Endothelial cell of umbilical vein (primary cell): ENCODE data around the gene PDSS2. TPM values are rescaled to one million over a fixed set of nuclear protein-coding genes. Genes with fewer than 3 reads are reported as not detected.
"Not testable (repeated sequence)": the region's sequence is repeated elsewhere in the genome, so short reads cannot be mapped to it uniquely, and the experiment has no call there.

Experiments
- BruUV-seq: library from RNA; stranded (reverse); fragments of 400-500 nt; replicated peaks from 2 replicates; lab custom pipeline; 2021; lab: Mats Ljungman, UMichigan
- CTCF ChIA-PET: fragments of 300-600, 350-600 bp; sonication (Branson Sonifier 250); formaldehyde crosslinking; loops from one replicate; lab custom pipeline; 2021; ENCODE audit warnings: antibody characterized with exemption, inconsistent platforms; lab: Charles Lee
- POLR2A ChIA-PET: fragments of 300-600, 350-600 bp; sonication (Branson Sonifier 250); formaldehyde crosslinking; loops from one replicate; lab custom pipeline; 2021; ENCODE audit warnings: antibody characterized with exemption, inconsistent platforms; lab: Charles Lee
- DNase-seq: peaks from one replicate; pipeline ENCODE4 v3.0.0-alpha.2; 2011; ENCODE audit warnings: low read depth, low spot score
- FAIRE-seq: peaks from 2 replicates; lab custom pipeline; 2011; peaks lifted over from hg19 to GRCh38; lab: Jason Lieb, UNC
- H2AFZ ChIP-seq: 2 replicates; pipeline ENCODE4 v1.6.0; 2012; ENCODE audit warnings: low read depth, low read length, control low read depth, inconsistent platforms
- H3K27ac ChIP-seq: 2 replicates; pipeline ENCODE4 v1.5.1; 2011; ENCODE audit warnings: low read depth, mild to moderate bottlenecking, control low read depth, low read length, moderate library complexity; ENCODE audit not compliant: insufficient read depth
- H3K27me3 ChIP-seq, 2 experiments: 2 replicates each; pipeline versions ENCODE4 v1.6.0 to v1.6.1; 2011; ENCODE audit warnings: low read length in 2 of 2, mixed read lengths in 1 of 2; ENCODE audit not compliant: control insufficient read depth in 2 of 2, insufficient read depth in 2 of 2
- H3K36me3 ChIP-seq, 2 experiments: 2 replicates in 1 of 2; 3 replicates in 1 of 2; pipeline ENCODE4 v1.5.1; 2011; ENCODE audit warnings: low read length in 2 of 2, mild to moderate bottlenecking in 1 of 2, moderate library complexity in 1 of 2; ENCODE audit not compliant: control insufficient read depth in 2 of 2, insufficient read depth in 2 of 2; ENCODE audit errors: extremely low read depth in 1 of 2
- H3K4me1 ChIP-seq: 3 replicates; pipeline ENCODE4 v1.5.1; 2011; ENCODE audit warnings: mild to moderate bottlenecking, low read length; ENCODE audit not compliant: control insufficient read depth, insufficient read depth; ENCODE audit errors: extremely low read depth
- H3K4me2 ChIP-seq: 2 replicates; pipeline ENCODE4 v1.6.1; 2011; ENCODE audit warnings: low read length, control low read depth, mixed read lengths; ENCODE audit not compliant: insufficient read depth
- H3K4me3 ChIP-seq, 3 experiments: fragments of 200-600 bp in 1 of 3; sonication (generic), shearing (Covaris generic) in 1 of 3; replicated peaks in 1 of 3; 2 replicates each; pipeline ENCODE4 v1.5.1; 2011 to 2016; ENCODE audit warnings: control low read depth in 3 of 3, low read length in 3 of 3, mild to moderate bottlenecking in 2 of 3, inconsistent platforms in 1 of 3, low read depth in 1 of 3, moderate library complexity in 1 of 3; ENCODE audit not compliant: insufficient read depth in 1 of 3
- H3K79me2 ChIP-seq: 2 replicates; pipeline ENCODE4 v1.6.0; 2012; ENCODE audit warnings: low read length, inconsistent platforms; ENCODE audit not compliant: control insufficient read depth, insufficient read depth
- H3K9ac ChIP-seq: replicated peaks from 2 replicates; pipeline ENCODE3; 2011; ENCODE audit warnings: low read length, control low read depth; ENCODE audit not compliant: insufficient read depth; ENCODE audit errors: extremely low read depth
- H3K9me1 ChIP-seq: replicated peaks from 3 replicates; pipeline ENCODE4 v1.6.0; 2011; ENCODE audit warnings: mild to moderate bottlenecking, low read length; ENCODE audit not compliant: control insufficient read depth, insufficient read depth; ENCODE audit errors: extremely low read depth
- H3K9me3 ChIP-seq: replicated peaks from 2 replicates; pipeline ENCODE4 v1.5.1; 2012; ENCODE audit warnings: low read length, inconsistent platforms; ENCODE audit not compliant: control insufficient read depth, insufficient read depth
- H4K20me1 ChIP-seq: replicated peaks from 2 replicates; pipeline ENCODE3; 2011; ENCODE audit warnings: mild to moderate bottlenecking, low read length; ENCODE audit not compliant: control insufficient read depth, insufficient read depth; ENCODE audit errors: extremely low read depth
- EZH2 ChIP-seq: IDR thresholded peaks from 2 replicates; pipeline ENCODE4 v1.6.1; 2012; ENCODE audit warnings: borderline replicate concordance, low read depth, mild to moderate bottlenecking, moderate library complexity, low read length, inconsistent platforms; ENCODE audit not compliant: severe bottlenecking
- FOS ChIP-seq: IDR thresholded peaks from 2 replicates; pipeline ENCODE4 v1.6.1; 2011; ENCODE audit warnings: mild to moderate bottlenecking, low read length, moderate library complexity, borderline replicate concordance; ENCODE audit not compliant: insufficient read depth
- GATA2 ChIP-seq: IDR thresholded peaks from 2 replicates; pipeline ENCODE4 v1.7.0; 2011; ENCODE audit warnings: low read depth, mild to moderate bottlenecking, moderate library complexity, mixed read lengths, low read length; ENCODE audit not compliant: insufficient read length, insufficient read depth
- POLR2A ChIP-seq: IDR thresholded peaks from 2 replicates; pipeline ENCODE4 v1.6.1; 2012; ENCODE audit warnings: low read depth, mild to moderate bottlenecking, control low read depth, low read length
- dilution Hi-C: fragments of 300-500 bp; cut with MboI; formaldehyde crosslinking; loops from one replicate; pipeline ENCODE4 v1.15.0; 2019; ENCODE audit warnings: low sequenced_read_pairs; ENCODE audit not compliant: extremely low pct_ligation_motif_present
- intact Hi-C: fragments of 100-400 bp; cut with micrococcal nuclease; formaldehyde crosslinking; loops from one replicate; pipeline ENCODE4 v1.10.0; 2022
- polyA plus RNA-seq, 4 experiments: library from polyadenylated mRNA; depleted of rRNA in 3 of 4; stranded (reverse) in 3 of 4; unstranded in 1 of 4; fragments of >200 nt; gene quantifications; 2 replicates each; pipeline versions ENCODE4 v1.2.1 to v1.2.3, GENCODE V29; 2011 to 2012; ENCODE audit warnings: missing spikeins in 1 of 4
- total RNA-seq: library from RNA; stranded (reverse); gene quantifications from 2 replicates; pipeline ENCODE4 v1.2.3, GENCODE V29; 2021
- TF ChIP-seq, protein P1 (sequence below): IDR thresholded peaks from 2 replicates; pipeline ENCODE4 v1.6.1; 2011; ENCODE audit not compliant: insufficient read depth, insufficient read length

PDSS2 gene
- total and polyA plus RNA-seq, 2 donors (not counting 3 experiments of a cell fraction or from before 2014, with no cell fraction given) = 7.6 to 9.3 TPM

DNA sequence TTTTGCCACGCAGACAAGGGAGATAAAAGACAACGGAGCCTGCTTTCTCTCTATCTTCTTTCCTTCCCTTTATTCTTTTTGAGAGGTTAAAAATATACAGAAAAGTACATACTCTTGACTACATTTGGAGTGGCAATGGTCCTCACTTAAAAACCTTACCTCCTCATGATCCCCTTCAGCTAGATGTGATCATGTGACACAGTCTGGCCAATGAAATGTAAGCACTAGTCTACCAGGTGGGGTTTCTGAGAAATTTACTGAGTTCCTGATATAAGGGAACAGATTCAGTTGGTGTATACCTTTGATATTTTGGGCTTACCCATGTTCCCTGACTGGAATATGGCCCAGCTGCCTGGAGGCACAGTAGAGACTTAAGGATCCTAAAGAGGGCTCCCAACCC is 178.6 kb downstream of the PDSS2 start:
- no peaks in the 10 kb centered on the region for H3K79me2 ChIP-seq
- POLR2A ChIA-PET = no interaction called here
- no peak overlapping the region for H3K4me3 ChIP-seq
- H3K4me2 ChIP-seq = no peak overlapping the region
- BruUV-seq = no TSS peak
- no peaks in the 10 kb centered on the region for H4K20me1 ChIP-seq
- no peaks in the 10 kb centered on the region for H3K36me3 ChIP-seq
- H3K4me1 ChIP-seq = no peaks in the 10 kb centered on the region
- H3K9me3 ChIP-seq = no peaks in the 10 kb centered on the region
- intact Hi-C loops = no loop called here
- dilution Hi-C loops = no loop called here
- no peaks in the 10 kb centered on the region for H3K27me3 ChIP-seq
- H3K27ac ChIP-seq = no peak overlapping the region
- CTCF ChIA-PET = no interaction called here
- no peaks in the 10 kb centered on the region for H3K9me1 ChIP-seq
- no peak overlapping the region for H2AFZ ChIP-seq
- no peak for TF ChIP-seq FOS
- TF ChIP-seq, protein P1, sequence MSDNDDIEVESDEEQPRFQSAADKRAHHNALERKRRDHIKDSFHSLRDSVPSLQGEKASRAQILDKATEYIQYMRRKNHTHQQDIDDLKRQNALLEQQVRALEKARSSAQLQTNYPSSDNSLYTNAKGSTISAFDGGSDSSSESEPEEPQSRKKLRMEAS = no peak
- TF ChIP-seq EZH2 = no peak
- no peak for TF ChIP-seq POLR2A
- TF ChIP-seq GATA2 = no peak
- FAIRE-seq (no peak), DNase-seq (no peak)
- H3K9ac ChIP-seq = no peak overlapping the region

DNA sequence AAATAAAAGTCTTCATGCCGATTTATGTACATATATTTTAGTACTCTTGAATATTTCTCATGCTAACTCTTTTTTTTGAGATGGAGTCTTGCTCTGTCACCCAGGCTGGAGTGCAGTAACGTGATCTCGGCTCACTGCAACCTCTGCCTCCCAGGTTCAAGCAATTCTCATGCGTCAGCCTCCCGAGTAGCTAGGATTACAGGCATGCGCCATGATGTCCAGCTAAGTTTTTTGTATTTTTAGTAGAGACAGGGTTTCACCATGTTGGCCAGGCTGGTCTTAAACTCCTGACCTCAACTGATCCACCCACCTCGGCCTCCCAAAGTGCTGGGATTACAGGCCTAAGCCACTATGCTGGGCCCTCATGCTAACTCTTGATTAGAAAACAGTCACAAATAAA is 179.4 kb downstream of the PDSS2 start:
- CTCF ChIA-PET, dilution Hi-C loops, BruUV-seq, H3K4me1 ChIP-seq, H3K36me3 ChIP-seq, FAIRE-seq, H3K9ac ChIP-seq, H3K27ac ChIP-seq, H3K79me2 ChIP-seq, DNase-seq, H3K4me3 ChIP-seq, H2AFZ ChIP-seq, H3K9me3 ChIP-seq, H3K4me2 ChIP-seq, H4K20me1 ChIP-seq, H3K9me1 ChIP-seq, POLR2A ChIA-PET, H3K27me3 ChIP-seq, intact Hi-C loops: not testable (repeated sequence)
